ENCODE results near the gene LGALS4.
"Not testable (repeated sequence)": the region's sequence is repeated elsewhere in the genome, so short reads cannot be mapped to it uniquely, and the experiment has no call there.

LGALS4 gene

DNA sequence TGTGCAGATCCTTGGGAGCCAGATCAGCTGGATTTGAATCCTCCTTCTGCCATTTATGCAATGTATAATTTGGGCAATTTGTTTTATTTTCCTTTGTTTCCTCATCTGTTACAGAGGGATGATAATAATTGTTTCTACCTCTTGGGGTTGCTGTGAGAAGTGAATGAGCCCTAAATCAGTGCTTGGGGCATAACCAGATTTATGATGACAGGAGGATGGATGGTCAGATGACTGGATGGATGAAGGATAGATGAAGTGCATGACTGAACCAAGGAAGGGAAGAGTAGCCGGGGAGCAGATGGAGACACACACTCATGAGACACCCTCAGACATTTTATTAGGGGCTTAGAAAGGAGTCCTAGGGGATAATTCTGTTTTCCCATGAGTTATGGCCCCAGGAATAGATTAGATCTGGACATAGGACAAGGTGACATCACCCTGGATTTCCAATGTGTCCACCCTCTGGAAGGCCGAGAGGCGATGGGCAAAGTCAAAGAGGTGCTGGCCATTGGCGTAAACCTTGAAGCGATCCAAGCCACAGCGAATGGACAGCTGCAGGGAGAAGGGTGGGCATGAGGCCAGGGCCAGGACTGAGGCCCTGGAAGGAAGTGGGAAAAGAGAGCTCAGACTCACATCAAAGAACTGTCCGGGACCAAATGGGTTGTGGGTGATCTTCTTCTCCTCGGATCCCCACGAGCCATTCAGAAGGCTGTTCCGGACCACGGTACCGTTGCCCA lies 11.2 kb downstream of the LGALS4 start:
- TF ChIP-seq GATA1 (IDR thresholded peaks at IDR 0.05; ENCODE audit: low read depth, low read length) (no peak), POLR2A (IDR thresholded peaks at IDR 0.05; ENCODE audit: low read length) (no peak)
- DNase-seq = no peak

DNA sequence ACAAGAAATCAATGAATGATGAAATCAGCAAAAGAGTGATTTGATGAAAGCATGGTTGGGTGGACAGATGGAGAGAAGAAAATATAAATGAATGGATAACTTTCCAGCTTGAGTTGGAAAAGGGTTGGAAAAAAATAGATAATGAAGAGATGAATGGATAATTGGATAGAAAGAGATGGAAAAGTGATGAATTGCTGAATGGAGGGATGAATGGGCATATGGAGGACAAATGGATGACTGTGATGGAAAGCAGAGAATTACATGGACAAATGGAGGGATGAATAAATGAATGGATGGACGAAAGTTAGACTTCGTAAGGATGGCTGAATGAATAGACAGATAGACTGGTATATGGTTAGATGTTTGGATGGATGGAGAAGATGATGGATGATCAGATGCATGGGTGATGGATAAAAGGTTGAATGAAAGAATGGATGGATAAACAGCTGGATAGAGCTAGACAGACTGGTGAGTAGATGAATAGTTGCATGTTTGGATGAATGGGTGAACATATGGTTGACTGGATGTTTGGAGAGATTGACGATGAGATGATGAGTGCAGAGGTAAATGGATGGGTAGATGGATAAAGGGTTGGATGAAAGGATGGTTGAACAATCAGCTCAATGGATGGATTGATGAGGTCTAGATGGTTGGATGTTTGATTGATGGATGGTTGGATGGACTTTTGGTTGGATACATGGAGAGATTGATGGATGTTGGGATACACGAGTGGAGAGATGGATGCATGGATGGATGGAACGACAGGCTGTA lies 12.0 kb downstream of the LGALS4 start:
- no peak for DNase-seq
- no peak for TF ChIP-seq POLR2A (IDR thresholded peaks at IDR 0.05; ENCODE audit: low read length)
- TF ChIP-seq GATA1 (IDR thresholded peaks at IDR 0.05; ENCODE audit: low read depth, low read length) = no peak

DNA sequence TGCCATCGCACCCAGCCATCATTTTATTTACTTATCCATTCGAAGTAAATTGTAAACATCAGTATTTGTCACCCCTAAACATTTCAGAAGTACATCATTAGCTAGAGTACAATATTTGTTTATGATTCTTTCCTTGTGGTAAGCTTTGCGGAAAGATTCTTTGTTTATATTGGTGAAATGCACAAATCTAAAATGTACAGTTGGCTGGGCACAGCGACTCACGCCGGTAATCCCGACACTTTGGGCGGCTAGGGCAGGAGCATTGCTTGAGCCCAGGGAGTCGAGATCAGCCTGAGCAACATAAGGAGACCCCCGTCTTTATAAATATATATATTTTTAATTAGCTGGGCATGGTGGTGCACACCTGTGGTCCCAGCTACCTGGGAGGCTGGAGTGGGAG lies 13.6 kb downstream of the LGALS4 start:
- no peak for TF ChIP-seq POLR2A (IDR thresholded peaks at IDR 0.05; ENCODE audit: low read length)
- TF ChIP-seq GATA1 (IDR thresholded peaks at IDR 0.05; ENCODE audit: low read depth, low read length) = no peak
- DNase-seq = no peak

DNA sequence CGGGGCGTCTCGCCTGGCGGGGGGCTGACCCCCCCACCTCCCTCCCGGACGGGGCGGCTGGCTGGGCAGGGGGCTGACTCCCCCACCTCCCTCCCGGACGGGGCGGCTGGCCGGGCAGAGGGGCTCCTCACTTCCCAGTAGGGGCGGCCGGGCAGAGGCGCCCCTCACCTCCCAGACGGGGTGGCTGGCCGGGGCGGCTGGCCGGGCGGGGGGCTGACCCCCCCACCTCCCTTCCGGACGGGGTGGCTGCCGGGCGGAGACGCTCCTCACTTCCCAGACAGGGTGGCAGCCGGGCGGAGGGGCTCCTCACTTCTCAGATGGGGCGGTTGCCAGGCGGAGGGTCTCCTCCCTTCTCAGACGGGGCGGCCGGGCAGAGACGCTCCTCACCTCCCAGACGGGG lies 15.0 kb downstream of the LGALS4 start:
- not testable (repeated sequence) for DNase-seq

DNA sequence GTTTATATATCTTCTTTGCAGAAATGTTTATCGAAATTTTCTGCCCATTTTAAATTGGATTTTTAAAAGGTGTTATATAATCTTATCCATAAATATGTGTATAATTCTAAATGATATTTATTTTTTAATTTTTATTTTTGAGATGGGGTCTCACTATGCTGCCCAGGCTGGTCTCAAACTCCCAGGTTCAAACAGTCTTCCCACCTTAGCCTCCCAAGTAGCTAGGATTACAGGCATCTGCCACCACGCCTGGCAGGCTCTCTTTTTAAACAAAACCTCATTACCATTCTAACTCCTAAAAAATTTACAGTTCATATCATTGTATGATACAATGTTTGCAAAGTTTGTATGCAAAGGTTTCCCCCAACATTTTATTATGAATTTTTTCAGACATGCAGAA lies 16.6 kb downstream of the LGALS4 start:
- TF ChIP-seq GATA1 (IDR thresholded peaks at IDR 0.05; ENCODE audit: low read depth, low read length) = no peak
- TF ChIP-seq POLR2A (IDR thresholded peaks at IDR 0.05; ENCODE audit: low read length) = no peak
- no peak for DNase-seq

DNA sequence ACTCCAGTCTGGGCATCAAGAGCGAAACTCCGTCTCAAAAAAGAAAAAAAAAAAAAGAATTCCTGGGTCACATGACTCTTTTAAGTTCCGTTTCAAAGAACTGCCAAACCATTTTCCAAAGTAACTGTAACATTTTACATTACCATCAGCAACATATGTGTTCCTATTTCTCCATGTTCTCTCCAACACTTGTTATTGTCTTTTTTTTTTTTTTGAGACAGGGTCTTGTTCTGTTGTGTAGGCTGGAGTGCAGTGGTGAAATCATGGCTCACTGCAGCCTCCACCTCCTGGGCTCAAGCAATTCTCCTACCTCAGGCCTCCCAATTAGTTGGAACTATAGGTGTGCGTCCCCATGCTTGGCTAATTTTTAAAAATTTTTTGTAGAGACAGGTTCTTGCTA lies 17.2 kb downstream of the LGALS4 start:
- TF ChIP-seq GATA1 (IDR thresholded peaks at IDR 0.05; ENCODE audit: low read depth, low read length) = no peak
- no peak for DNase-seq

DNA sequence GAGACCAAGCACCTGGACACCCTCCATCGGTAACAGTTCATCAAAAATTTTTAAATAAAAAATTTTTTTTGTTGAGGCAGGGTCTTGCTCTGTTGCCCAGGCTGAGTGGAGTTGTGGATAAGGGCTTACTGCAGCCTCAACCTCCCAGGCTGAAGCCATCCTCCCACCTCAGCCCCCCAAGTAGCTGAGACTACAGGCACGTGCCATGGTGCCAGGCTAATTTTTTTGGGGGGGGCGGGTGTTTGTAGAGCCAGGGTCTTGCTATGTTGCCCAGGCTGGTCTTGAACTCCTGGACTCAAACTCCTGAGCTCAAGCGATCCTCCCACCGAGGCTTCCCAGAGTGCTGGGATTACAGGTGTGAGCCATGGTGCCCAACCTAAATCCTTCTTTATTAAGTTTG lies 19.1 kb downstream of the LGALS4 start:
- TF ChIP-seq GATA1 (IDR thresholded peaks at IDR 0.05; ENCODE audit: low read depth, low read length) (no peak), POLR2A (IDR thresholded peaks at IDR 0.05; ENCODE audit: low read length) (no peak)
- DNase-seq = no peak

DNA sequence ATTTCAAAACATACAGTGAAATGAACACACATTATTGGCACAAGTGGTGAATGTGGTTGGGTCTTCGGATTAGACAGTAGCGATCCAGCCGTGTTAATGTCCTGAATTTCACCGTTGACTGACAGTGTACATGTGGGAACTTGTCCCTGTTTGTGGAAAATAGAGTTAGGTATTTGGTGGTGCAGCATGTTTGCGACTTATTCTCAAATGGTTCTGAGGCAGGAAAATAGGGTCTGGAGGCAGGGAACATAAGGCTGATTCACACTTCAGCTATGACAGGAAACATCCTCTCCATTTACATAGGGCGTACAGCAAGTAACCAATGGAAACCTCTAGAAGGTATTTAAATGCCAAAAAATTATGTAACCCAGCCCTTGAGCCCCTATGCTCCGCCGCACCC lies 19.6 kb downstream of the LGALS4 start:
- DNase-seq = no peak
- TF ChIP-seq GATA1 (IDR thresholded peaks at IDR 0.05; ENCODE audit: low read depth, low read length) (no peak), POLR2A (IDR thresholded peaks at IDR 0.05; ENCODE audit: low read length) (no peak)

DNA sequence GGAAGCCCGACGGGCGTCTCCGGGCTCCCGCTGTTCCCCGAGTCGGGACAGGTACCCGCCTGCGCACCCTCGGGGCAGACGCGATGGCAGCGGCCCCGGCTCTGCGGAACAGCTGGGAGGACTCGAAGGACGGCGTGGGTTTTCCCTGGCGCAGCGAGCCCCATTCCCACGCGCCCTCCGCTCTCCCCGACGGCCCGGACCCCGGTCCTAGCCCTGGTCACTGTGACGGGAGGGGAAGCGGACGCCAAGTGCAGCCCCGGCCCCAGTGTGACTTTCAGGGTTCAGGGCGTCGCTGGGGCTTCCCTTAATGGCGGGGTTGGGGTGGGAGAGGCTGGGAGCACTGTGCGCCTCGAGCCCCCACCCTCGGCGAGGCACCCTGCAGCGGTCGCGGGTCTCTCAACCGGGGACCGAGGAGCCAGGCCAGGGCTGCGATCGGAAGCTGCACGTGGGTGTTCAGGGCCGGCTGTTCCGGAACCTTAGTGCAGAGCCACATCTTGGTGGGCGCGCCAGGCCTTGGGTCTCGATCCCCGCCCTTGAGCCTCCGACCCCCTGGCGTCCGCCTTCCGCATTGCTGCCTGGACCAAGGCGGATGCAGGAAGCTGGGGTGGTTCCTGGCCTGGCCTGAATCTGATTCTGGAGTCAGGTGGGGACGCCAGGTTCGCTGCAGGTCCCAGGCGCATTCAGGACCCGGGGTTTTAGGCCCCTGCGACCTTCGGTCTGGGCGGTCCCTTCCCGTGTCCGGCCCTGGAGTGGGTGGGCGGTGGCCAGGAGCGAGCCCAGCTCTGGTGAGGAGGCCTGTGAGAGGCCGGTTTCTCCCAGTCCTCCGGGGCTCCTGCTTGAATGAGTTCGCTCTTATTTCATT lies 20.3 kb downstream of the LGALS4 start:
- DNase-seq = peak in 1 of 2 experiments; percentile 26
- TF ChIP-seq POLR2A (IDR thresholded peaks at IDR 0.05; ENCODE audit: low read length) (no peak), GATA1 (IDR thresholded peaks at IDR 0.05; ENCODE audit: low read depth, low read length) (no peak)

DNA sequence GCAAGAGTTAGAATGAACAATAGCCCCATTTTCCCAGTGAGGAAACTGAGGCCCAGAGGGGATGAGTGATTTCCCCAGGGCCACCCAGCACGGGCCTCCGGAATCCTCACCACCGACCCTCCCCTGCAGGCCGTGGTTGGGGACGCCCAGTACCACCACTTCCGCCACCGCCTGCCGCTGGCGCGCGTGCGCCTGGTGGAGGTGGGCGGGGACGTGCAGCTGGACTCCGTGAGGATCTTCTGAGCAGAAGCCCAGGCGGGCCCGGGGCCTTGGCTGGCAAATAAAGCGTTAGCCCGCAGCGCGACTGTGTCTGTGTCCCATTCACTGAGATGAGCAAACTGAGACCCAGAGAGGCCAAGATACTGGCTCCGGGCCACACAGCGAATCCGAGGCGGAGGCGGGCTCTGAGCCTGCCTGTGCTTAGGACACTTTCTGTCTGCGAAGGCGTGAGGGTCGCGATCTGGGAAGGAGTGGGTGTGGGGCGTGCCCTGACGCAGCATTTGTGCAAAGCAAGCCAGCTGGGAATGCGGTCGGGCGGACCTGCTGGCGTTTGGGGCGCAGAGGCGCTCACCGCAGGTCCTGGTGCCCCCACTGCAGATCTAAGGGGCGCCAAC lies 21.2 kb downstream of the LGALS4 start:
- DNase-seq = not testable (repeated sequence)

DNA sequence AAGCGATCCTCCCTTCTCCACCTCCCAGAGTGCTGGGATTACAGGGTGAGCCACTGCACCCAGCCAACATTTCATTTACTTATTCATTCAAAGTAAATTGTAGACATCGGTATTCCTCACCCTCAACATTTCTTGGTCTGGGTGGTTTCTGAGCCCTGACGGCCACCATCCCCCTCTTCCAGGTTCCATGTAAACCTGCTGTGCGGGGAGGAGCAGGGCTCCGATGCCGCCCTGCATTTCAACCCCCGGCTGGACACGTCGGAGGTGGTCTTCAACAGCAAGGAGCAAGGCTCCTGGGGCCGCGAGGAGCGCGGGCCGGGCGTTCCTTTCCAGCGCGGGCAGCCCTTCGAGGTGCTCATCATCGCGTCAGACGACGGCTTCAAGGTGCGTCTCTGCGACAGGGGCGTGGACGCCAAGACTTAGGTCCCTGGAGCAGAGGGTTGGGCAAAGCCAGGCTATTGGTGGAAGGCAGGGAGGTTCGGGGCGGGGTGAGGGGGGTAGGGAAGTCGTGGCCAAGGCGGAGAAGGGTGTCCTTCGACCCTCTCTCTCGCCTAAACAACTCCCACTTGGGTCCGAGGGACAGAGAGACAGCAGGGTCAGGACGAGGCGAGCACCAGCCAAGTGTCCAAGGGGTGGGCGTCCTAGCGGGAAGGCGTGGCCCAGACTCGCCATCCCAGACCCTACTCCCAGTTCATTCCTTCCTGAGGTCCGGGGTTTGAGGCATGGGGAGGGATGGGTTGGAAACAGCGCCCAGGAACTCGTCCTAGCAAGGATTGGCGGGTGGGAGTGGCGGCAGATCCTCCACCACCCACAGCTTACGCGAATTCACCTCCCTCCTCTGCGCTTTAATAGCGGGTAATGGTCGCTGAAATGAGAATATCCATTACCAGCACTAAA lies 22.0 kb downstream of the LGALS4 start:
- not testable (repeated sequence) for DNase-seq

DNA sequence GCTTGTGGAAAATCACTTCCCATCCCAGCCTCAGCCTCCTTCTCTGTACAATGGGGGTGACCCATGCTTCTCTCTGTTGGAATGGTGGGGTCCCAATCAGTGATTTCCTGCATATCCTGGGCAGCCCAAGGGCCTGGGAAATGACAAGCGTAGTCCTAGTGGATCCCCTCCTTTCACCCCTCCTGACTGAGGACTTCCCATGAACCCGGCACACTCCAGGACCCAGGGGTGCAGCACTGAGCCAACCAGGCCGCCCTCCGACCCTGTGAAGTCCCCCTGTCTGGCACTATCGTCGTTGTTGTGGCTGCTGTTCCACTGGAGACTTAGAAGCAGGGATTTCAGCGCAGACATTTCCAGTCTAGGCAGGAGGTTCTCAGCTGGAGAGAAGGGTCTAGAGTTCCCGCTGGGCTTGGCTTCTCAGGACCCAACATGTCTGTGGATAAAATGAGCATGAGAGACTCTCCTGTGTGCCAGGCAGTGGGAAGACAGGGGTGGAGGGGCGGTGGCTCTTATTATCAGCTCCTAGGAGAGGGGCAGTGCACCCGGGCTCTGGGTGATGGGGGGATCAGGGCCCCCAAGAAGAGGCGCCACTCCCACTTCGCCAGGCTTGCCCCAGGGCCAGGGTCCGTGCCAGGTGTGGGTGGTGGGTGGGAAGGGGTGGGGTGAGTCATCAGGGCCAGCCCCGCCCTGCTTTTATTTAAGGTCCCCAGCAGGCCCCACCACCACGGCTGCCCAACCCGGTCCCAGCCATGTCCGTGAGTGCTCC lies 24.1 kb downstream of the LGALS4 start, which contains the start of gene LGALS7B:
Gene LGALS7B, plus strand, starts transcription at position 723 of the 766 bp plus-strand sequence. Its CDS starts 27 bp downstream, at position 750.
- no peak for DNase-seq
- TF ChIP-seq GATA1 (IDR thresholded peaks at IDR 0.05; ENCODE audit: low read depth, low read length) (no peak), POLR2A (IDR thresholded peaks at IDR 0.05; ENCODE audit: low read length) (no peak)
